ENCODE results near the gene BDKRB2.

The BDKRB2 gene

GRCh38 chr14:96198430-96199130 is 6.1 kb upstream of the BDKRB2 start:
- no peak for DNase-seq (ENCODE audit: low read depth in 2 of 2)

DNA sequence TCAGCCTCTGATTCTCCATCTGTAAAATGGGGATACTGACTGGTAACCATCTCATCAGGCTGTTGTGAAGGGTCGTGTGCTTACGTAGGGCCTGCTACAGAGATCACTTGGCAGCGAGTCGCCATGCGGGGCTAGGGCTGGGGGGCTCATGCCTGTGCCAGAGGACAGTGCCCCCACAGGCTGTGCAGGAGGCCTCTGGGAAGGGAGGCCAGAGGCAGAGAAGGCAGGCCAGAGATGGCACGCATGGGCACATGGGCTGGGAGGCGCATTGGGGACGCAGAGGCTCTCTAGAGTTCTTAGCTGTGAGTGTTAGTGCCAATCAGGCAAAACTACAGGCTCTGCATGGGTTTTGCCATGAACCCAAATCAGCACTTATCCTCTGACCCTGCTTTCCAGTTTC is 3.5 kb upstream of the BDKRB2 start:
- no peak for DNase-seq (ENCODE audit: low read depth in 2 of 2)

DNA sequence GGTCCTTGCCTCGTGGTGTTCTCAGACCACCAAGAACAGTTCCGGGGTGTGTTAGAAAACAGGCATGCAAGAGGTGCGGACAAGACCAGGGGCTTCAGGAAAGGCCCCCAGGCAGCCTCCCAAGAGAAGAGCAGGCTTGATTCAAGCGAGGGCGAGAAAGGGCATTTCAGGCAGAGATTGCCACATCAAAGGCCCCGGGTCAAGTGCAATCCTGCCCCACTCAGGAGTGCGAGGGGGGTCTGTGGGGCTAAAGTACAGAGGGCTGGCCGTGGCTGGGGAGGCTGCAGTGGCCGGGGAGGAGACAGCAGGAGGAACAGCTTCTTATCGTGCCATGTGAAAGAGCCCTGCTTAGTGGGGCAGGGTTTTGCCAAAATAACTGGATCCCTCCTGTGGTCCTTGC is 2.7 kb upstream of the BDKRB2 start:
- no peak for DNase-seq (ENCODE audit: low read depth in 2 of 2)

DNA sequence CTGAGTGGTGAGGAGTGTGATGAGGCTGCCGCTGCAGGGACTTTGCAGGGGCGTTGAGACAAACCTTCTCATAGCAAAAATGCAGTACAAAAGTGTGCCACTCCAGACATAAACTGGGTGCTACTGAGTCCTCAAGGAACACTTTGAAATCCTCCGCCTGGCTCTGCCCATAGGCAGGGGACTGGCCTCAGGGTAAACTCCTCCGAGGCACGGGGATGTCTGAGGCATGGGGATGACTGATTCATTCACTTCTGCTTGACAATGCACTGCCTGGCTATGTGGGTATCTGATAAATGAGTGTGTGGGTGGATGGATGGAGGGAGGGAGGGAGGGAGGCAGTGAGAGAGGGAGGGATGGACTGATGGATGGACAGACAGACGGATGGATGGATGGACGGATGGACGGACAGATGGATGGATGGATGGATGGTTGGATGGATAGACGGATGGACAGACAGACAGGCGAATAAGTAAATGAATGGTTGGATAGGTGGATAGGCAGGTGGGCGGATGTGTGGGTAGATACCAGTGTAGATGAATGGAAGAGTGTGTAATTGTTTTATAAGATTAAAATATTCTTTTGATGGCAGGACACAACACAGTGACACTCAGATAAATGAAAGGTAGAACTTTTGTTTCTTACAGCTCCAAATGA is 2.1 kb upstream of the BDKRB2 start:
- DNase-seq (ENCODE audit: low read depth in 2 of 2): no peak

DNA sequence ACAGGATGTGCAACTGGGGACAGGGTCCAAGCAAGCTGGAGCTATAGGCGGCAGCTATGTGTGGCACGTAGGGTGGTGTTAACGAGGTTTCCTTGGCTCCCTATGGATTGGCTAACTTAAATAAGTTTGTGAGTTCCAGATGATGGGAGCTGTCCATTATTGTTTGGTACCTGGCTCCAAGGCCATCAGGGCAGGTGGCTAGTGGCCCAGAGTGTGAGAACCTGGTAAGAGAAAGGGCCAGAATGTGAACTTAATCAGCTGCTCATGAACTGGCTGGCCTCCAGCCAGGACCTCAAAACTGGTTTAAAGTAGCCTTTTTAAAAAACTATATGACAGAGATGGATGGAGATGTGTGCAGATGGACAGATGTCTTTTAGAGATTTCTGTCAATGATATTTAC is 1.5 kb upstream of the BDKRB2 start:
- DNase-seq (ENCODE audit: low read depth in 2 of 2): no peak

- no peak for DNase-seq (ENCODE audit: low read depth in 2 of 2)
These were observed 1.0 kb upstream of the BDKRB2 start for GRCh38 chr14:96203635-96204034.

- no peak for DNase-seq (ENCODE audit: low read depth in 2 of 2)
These were observed 679 bp downstream of the BDKRB2 start for GRCh38 chr14:96205059-96205977.

DNA sequence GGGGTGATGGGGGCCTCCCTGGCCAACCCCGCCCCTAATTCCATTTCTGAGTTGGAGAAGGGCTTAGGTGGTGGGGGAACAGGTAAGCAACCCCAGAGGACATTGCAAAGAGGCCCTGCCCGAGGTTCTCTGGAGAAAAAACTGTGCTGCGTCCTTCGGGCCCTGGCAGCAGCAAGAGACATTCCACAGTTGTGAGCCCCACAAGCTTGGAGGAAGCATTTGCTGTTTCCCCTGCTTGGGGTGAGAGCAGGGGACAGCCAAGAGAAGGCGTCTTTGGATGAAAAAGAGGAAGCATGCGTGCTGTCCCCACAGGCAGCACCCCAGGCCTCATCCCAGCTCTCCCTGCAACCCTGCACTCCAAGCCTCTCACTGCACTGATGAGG is 1.3 kb downstream of the BDKRB2 start:
- no peak for DNase-seq (ENCODE audit: low read depth in 2 of 2)

- DNase-seq (ENCODE audit: low read depth in 2 of 2): no peak
These were observed 1.8 kb downstream of the BDKRB2 start for GRCh38 chr14:96206461-96206860.

GRCh38 chr14:96207686-96208085 is 3.0 kb downstream of the BDKRB2 start:
- DNase-seq (ENCODE audit: low read depth in 2 of 2): no peak

- no peak for DNase-seq (ENCODE audit: low read depth in 2 of 2)
These were observed 4.1 kb downstream of the BDKRB2 start for GRCh38 chr14:96208739-96209138.

DNA sequence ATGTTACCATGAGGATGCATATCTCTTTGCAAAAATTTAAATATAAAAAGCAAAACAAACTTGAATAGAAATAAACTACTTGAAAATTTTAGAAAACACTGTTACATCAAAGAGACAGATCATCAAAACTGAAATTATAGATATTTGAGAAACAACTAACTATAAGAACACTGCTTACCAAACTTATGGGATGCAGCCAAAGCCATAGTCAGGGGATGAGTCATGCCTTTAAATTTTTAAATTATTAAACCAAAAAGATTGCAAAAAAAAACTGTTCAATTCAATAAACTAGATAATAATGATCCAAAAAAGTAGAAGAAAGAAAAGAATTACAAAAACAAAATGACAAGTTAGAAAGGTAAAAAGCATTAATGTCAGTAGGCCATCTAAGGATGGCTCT is 7.5 kb downstream of the BDKRB2 start:
- DNase-seq (ENCODE audit: low read depth in 2 of 2): no peak

- DNase-seq (ENCODE audit: low read depth in 2 of 2): no peak
These were observed 8.3 kb downstream of the BDKRB2 start for GRCh38 chr14:96212896-96213295.

- DNase-seq (ENCODE audit: low read depth in 2 of 2): no peak
These were observed 9.3 kb downstream of the BDKRB2 start for GRCh38 chr14:96213871-96214465.

DNA sequence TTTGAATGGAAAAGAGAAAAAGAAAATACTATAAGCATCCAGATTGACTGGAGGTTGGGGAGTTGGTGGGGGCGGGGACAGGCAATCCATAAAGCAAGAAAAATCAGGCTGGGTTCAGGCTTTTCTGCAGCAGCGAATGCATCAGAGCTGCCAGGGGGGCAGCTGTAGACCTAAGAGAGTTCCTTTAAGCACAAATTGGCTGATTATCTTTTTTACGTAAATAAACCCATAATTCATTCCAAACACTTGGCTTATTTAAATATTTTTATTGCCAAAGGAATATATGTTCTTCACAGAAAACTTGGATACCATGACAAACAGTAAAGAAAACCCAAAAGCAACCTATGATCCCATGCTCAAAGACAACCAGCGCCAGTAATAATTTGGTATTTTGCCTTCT is 10.2 kb downstream of the BDKRB2 start:
- no peak for DNase-seq (ENCODE audit: low read depth in 2 of 2)

GRCh38 chr14:96215452-96216244 is 11.0 kb downstream of the BDKRB2 start:
- no peak for DNase-seq (ENCODE audit: low read depth in 2 of 2)

GRCh38 chr14:96216627-96217026 is 12.0 kb downstream of the BDKRB2 start:
- no peak for DNase-seq (ENCODE audit: low read depth in 2 of 2)

- DNase-seq (ENCODE audit: low read depth in 2 of 2): no peak
These were observed 12.8 kb downstream of the BDKRB2 start for GRCh38 chr14:96217376-96217913.

- DNase-seq (ENCODE audit: low read depth in 2 of 2): no peak
These were observed 16.5 kb downstream of the BDKRB2 start for GRCh38 chr14:96221109-96221650.

GRCh38 chr14:96221841-96222240 is 17.2 kb downstream of the BDKRB2 start:
- DNase-seq (ENCODE audit: low read depth in 2 of 2): no peak
